Body of pancreas (tissue), 4 donors: Measurements from ENCODE around the gene ASTE1. TPM values are rescaled to one million over a fixed set of nuclear protein-coding genes. Genes with fewer than 3 reads are reported as not detected.

Experiments used
- ATAC-seq: fragments of 150-250 bp; one replicate; pipeline ENCODE4 v1.9.1; 2016
- DNase-seq, 4 donors: peaks; one replicate each; pipeline ENCODE4 v3.0.0-alpha.2; 2019
- H3K27ac ChIP-seq, 4 donors: fragments of 200-600 bp; sonication (generic); 1 replicate in 3 of 4; 2 replicates in 1 of 4; pipeline versions ENCODE4 v1.5.1 to v1.6.1; 2016 to 2019; ENCODE audit warnings: mild to moderate bottlenecking in 1 of 4, mixed read lengths in 1 of 4, moderate library complexity in 1 of 4
- H3K27me3 ChIP-seq, 2 donors: fragments of 200-600 bp; sonication (generic); one replicate each; pipeline ENCODE4 v1.6.0; 2016; ENCODE audit warnings: mild to moderate bottlenecking in 1 of 2
- H3K36me3 ChIP-seq, 2 donors: fragments of 200-600 bp; sonication (generic); replicated peaks in 1 of 2; 2 replicates each; pipeline ENCODE4 v1.5.1; 2016; ENCODE audit warnings: low read depth in 2 of 2; ENCODE audit not compliant: insufficient read depth in 1 of 2
- H3K4me1 ChIP-seq: fragments of 200-600 bp; sonication (generic); one replicate; pipeline ENCODE4 v1.6.0; 2016
- H3K4me3 ChIP-seq, 2 donors: fragments of 200-600 bp; sonication (generic); 1 replicate in 1 of 2; 2 replicates in 1 of 2; pipeline ENCODE4 v1.5.1; 2016 to 2019
- H3K9me3 ChIP-seq, 3 donors: fragments of 200-600 bp; sonication (generic); 1 replicate in 2 of 3; 2 replicates in 1 of 3; pipeline ENCODE4 v1.5.1; 2016
- CTCF ChIP-seq, 7 experiments: fragments of 450-650 bp in 4 of 7; fragments of 200-600 bp in 3 of 7; sonication (generic) in 3 of 7; IDR thresholded peaks; one replicate each; pipeline ENCODE4 v1.5.1; 2016 to 2019; ENCODE audit warnings: antibody characterized with exemption in 7 of 7
- POLR2A ChIP-seq, 3 donors: fragments of 450-650 bp; IDR thresholded peaks; one replicate each; pipeline ENCODE4 v1.6.1; 2016; ENCODE audit warnings: antibody characterized with exemption in 3 of 3, mild to moderate bottlenecking in 2 of 3
- WGBS, 2 donors: methylation state at CpG; one replicate each; pipeline ENCODE4 v1.1.5; 2017; 5-methylcytosine and 5-hydroxymethylcytosine counted together
- intact Hi-C: fragments of 100-400 bp; cut with DNase I; formaldehyde crosslinking; loops from one replicate; pipeline ENCODE4 v1.15.1; 2023
- total RNA-seq, 2 donors: library from RNA; depleted of rRNA; stranded (reverse); fragments of >200 nt; gene quantifications; one replicate each; pipeline ENCODE4 v1.1.0, GENCODE V29; 2016

Gene ASTE1
- total RNA-seq, 2 donors from 2014 or later, result 3.4 to 10.5 TPM

GRCh38 chr3:130997289-130997688 is 29.3 kb downstream of the ASTE1 start:
- H3K27ac ChIP-seq, result no peak overlapping the region
- peaks cover 0 to 2% of the 10 kb centered on the region in 2 donors for H3K36me3 ChIP-seq
- no peak for TF ChIP-seq POLR2A (IDR thresholded peaks at IDR 0.05)
- TF ChIP-seq CTCF (IDR thresholded peaks at IDR 0.05), result no peak
- H3K4me1 ChIP-seq, result no peaks in the 10 kb centered on the region
- 93 to 94% methylated on average over 7 of the region's 7 CpGs for WGBS, 2 donors
- H3K9me3 ChIP-seq, result no peaks in the 10 kb centered on the region
- no peak overlapping the region for H3K4me3 ChIP-seq
- no peaks in the 10 kb centered on the region for H3K27me3 ChIP-seq
- ATAC-seq (no peak), DNase-seq (no peak)
- intact Hi-C loops, result no loop called here

DNA sequence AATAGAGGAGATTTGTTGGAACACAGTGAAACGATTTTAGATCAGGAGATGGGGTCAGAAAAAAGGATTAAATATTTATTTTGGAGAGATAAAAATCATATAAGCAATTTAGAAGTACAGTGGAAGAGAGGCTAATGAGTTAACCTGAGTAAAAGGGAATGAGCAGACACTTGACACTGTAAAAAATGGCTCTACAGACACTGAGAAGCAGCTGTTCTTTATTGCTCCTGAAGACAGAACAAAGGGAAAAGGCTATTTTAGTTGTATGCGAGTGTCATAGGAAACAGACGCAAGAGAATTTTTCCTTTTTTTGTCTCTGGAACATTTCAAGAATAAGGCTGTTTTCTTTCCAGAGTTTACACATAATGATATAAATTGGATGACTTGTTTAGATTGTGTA is 34.3 kb downstream of the ASTE1 start:
- Histone ChIP-seq H3K4me1 (no peaks in the 10 kb centered on the region), H3K9me3 (no peaks in the 10 kb centered on the region), H3K36me3 (peaks cover 0 to 4% of the 10 kb centered on the region in 2 donors), H3K4me3 (no peak overlapping the region), H3K27me3 (no peaks in the 10 kb centered on the region), H3K27ac (no peak overlapping the region)
- DNase-seq, result no peak
- 74 to 82% methylated on average over 3 of the region's 3 CpGs for WGBS, 2 donors
- intact Hi-C loops, result no loop called here
- TF ChIP-seq POLR2A (IDR thresholded peaks at IDR 0.05) (no peak), CTCF (IDR thresholded peaks at IDR 0.05) (no peak)
- ATAC-seq, result no peak

GRCh38 chr3:130991126-130991525 is 35.5 kb downstream of the ASTE1 start:
- WGBS, 2 donors, result 96% methylated on average over 5 of the region's 5 CpGs
- Histone ChIP-seq H3K36me3 (peaks cover 0 to 2% of the 10 kb centered on the region in 2 donors), H3K9me3 (no peaks in the 10 kb centered on the region), H3K4me1 (no peaks in the 10 kb centered on the region), H3K27ac (no peak overlapping the region), H3K4me3 (no peak overlapping the region), H3K27me3 (no peaks in the 10 kb centered on the region)
- intact Hi-C loops, result no loop called here
- no peak for TF ChIP-seq CTCF (IDR thresholded peaks at IDR 0.05)
- no peak for ATAC-seq
- DNase-seq, result no peak

DNA sequence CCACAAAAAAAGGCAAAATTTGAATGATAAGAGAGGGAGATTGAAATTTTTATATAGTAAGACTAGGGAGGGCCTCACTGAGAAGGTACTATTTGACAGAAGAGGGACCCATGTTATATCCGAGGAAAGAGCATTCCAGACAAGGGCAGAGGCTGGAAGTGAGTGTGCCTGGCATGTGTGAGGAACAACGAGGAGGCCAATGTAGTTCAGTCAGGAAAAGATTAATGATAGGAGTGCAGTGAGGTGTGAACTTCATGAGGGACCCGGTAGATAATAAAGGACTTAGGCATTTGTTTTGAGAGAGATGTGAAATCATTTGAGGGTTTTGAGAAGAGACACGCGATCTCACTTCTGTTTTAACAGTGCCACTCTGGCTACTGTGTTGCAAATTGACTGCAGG is 36.3 kb downstream of the ASTE1 start:
- DNase-seq (no peak), ATAC-seq (no peak)
- H3K27me3 ChIP-seq, result no peaks in the 10 kb centered on the region
- no peak overlapping the region for H3K27ac ChIP-seq
- TF ChIP-seq POLR2A (IDR thresholded peaks at IDR 0.05) (no peak), CTCF (IDR thresholded peaks at IDR 0.05) (no peak)
- no peaks in the 10 kb centered on the region for H3K9me3 ChIP-seq
- intact Hi-C loops, result no loop called here
- H3K4me1 ChIP-seq, result no peaks in the 10 kb centered on the region
- no peak overlapping the region for H3K4me3 ChIP-seq
- 59 to 61% methylated on average over 5 of the region's 5 CpGs for WGBS, 2 donors
- H3K36me3 ChIP-seq, result peaks cover 0 to 2% of the 10 kb centered on the region in 2 donors

DNA sequence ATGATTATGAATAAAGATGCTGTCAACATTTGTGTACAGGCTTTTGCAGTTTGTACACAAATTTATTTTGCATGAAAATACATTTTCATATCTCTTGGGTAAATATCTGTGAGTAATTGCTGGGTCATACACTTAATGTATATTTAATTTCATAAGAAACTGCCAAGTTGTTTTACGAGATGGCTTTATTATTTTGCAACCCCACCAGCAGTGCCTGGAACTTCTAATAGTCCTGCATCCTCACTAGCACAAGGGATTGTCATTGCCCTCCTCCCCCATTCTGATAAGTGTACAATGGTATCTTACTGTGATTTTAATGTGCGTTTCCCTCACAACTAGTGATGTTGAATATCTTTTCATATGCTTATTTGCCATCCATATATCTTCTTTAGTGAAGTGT is 45.2 kb downstream of the ASTE1 start:
- no peaks in the 10 kb centered on the region for H3K4me1 ChIP-seq
- WGBS, 2 donors, result 89% methylated on average over 2 of the region's 2 CpGs
- no peak overlapping the region for H3K27ac ChIP-seq
- H3K36me3 ChIP-seq, result peaks cover 0 to 5% of the 10 kb centered on the region in 2 donors
- no peak overlapping the region for H3K4me3 ChIP-seq
- intact Hi-C loops, result no loop called here
- TF ChIP-seq CTCF (IDR thresholded peaks at IDR 0.05), result no peak
- TF ChIP-seq POLR2A (IDR thresholded peaks at IDR 0.05), result no peak
- no peak for DNase-seq
- no peaks in the 10 kb centered on the region for H3K27me3 ChIP-seq
- no peaks in the 10 kb centered on the region for H3K9me3 ChIP-seq
- ATAC-seq, result no peak
